Measurements from ENCODE around the gene TNFRSF9. TPM values are rescaled to one million over a fixed set of nuclear protein-coding genes. Genes with fewer than 3 reads are reported as not detected.
"Not testable (repeated sequence)": the region's sequence is repeated elsewhere in the genome, so short reads cannot be mapped to it uniquely, and the experiment has no call there.

TNFRSF9 gene
- total RNA-seq, 1 donor from 2014 or later, result 4.8 TPM

GRCh38 chr1:7956218-7957032 lies 15.8 kb upstream of the TNFRSF9 start:
- Mint-ChIP-seq H3K36me3 (ENCODE audit: low read depth, unreplicated experiment) (peaks cover under 1% of the 10 kb centered on the region), H3K4me3 (ENCODE audit: unreplicated experiment) (no peak overlapping the region), H3K27ac (ENCODE audit: unreplicated experiment) (no peak overlapping the region), H3K4me1 (ENCODE audit: unreplicated experiment) (peaks cover 17% of the 10 kb centered on the region), H3K27me3 (ENCODE audit: unreplicated experiment) (peaks cover 1% of the 10 kb centered on the region), H3K9me3 (ENCODE audit: unreplicated experiment) (peaks cover 4% of the 10 kb centered on the region)
- no peak for DNase-seq (ENCODE audit: low spot score)
- no peak for TF ChIP-seq CTCF (IDR thresholded peaks at IDR 0.05; ENCODE audit: unreplicated experiment)

GRCh38 chr1:7954683-7955082 lies 14.0 kb upstream of the TNFRSF9 start:
- no peak overlapping the region for H3K4me3 Mint-ChIP-seq (ENCODE audit: unreplicated experiment)

GRCh38 chr1:7953850-7954609 lies 13.4 kb upstream of the TNFRSF9 start:
- peaks cover 4% of the 10 kb centered on the region for H3K9me3 Mint-ChIP-seq (ENCODE audit: unreplicated experiment)
- peaks cover 1% of the 10 kb centered on the region for H3K27me3 Mint-ChIP-seq (ENCODE audit: unreplicated experiment)
- DNase-seq (ENCODE audit: low spot score), result peak; percentile 43
- H3K4me1 Mint-ChIP-seq (ENCODE audit: unreplicated experiment), result peaks cover 13% of the 10 kb centered on the region
- no peak for TF ChIP-seq CTCF (IDR thresholded peaks at IDR 0.05; ENCODE audit: unreplicated experiment)
- peak overlapping the region; percentile 21 for H3K27ac Mint-ChIP-seq (ENCODE audit: unreplicated experiment)
- peaks cover 3% of the 10 kb centered on the region for H3K36me3 Mint-ChIP-seq (ENCODE audit: low read depth, unreplicated experiment)
- peak overlapping the region; percentile 21 for H3K4me3 Mint-ChIP-seq (ENCODE audit: unreplicated experiment)

More at GRCh38 chr1:7954683-7955082, 14.0 kb upstream of the TNFRSF9 start:
- TF ChIP-seq CTCF (IDR thresholded peaks at IDR 0.05; ENCODE audit: unreplicated experiment), result no peak
- DNase-seq (ENCODE audit: low spot score), result no peak
- peak overlapping the region; percentile 21 for H3K27ac Mint-ChIP-seq (ENCODE audit: unreplicated experiment)
- peaks cover 13% of the 10 kb centered on the region for H3K4me1 Mint-ChIP-seq (ENCODE audit: unreplicated experiment)
- peaks cover 1% of the 10 kb centered on the region for H3K27me3 Mint-ChIP-seq (ENCODE audit: unreplicated experiment)
- H3K36me3 Mint-ChIP-seq (ENCODE audit: low read depth, unreplicated experiment), result peaks cover 3% of the 10 kb centered on the region
- H3K9me3 Mint-ChIP-seq (ENCODE audit: unreplicated experiment), result peaks cover 4% of the 10 kb centered on the region

GRCh38 chr1:7952791-7953190 lies 12.2 kb upstream of the TNFRSF9 start:
- H3K4me1 Mint-ChIP-seq (ENCODE audit: unreplicated experiment), result peaks cover 13% of the 10 kb centered on the region

GRCh38 chr1:7948960-7949359 lies 8.3 kb upstream of the TNFRSF9 start:
- Mint-ChIP-seq H3K27ac (ENCODE audit: unreplicated experiment) (no peak overlapping the region), H3K36me3 (ENCODE audit: low read depth, unreplicated experiment) (peaks cover 3% of the 10 kb centered on the region), H3K9me3 (ENCODE audit: unreplicated experiment) (peaks cover 4% of the 10 kb centered on the region), H3K27me3 (ENCODE audit: unreplicated experiment) (peaks cover 1% of the 10 kb centered on the region), H3K4me3 (ENCODE audit: unreplicated experiment) (no peak overlapping the region), H3K4me1 (ENCODE audit: unreplicated experiment) (peaks cover 21% of the 10 kb centered on the region)
- no peak for TF ChIP-seq CTCF (IDR thresholded peaks at IDR 0.05; ENCODE audit: unreplicated experiment)
- DNase-seq (ENCODE audit: low spot score), result no peak

More at GRCh38 chr1:7952791-7953190, 12.2 kb upstream of the TNFRSF9 start:
- H3K4me3 Mint-ChIP-seq (ENCODE audit: unreplicated experiment); H3K27me3 Mint-ChIP-seq (ENCODE audit: unreplicated experiment); H3K36me3 Mint-ChIP-seq (ENCODE audit: low read depth, unreplicated experiment); H3K9me3 Mint-ChIP-seq (ENCODE audit: unreplicated experiment); H3K27ac Mint-ChIP-seq (ENCODE audit: unreplicated experiment); DNase-seq (ENCODE audit: low spot score): not testable (repeated sequence)
